ENCODE measurements around the gene KRI1. TPM values are rescaled to one million over a fixed set of nuclear protein-coding genes. Genes with fewer than 3 reads are reported as not detected.
"Not testable (repeated sequence)": the region's sequence is repeated elsewhere in the genome, so short reads cannot be mapped to it uniquely, and the experiment has no call there.

Gene KRI1
- total RNA-seq, 1 donor: 5.6 TPM

GRCh38 chr19:10533646-10534386 is 32.0 kb downstream of the KRI1 start:
- no peak for TF ChIP-seq CTCF (IDR thresholded peaks at IDR 0.05; ENCODE audit: insufficient read depth, low read depth, low read length)
- peak; percentile 92 for DNase-seq (ENCODE audit: low read depth)
- no peak overlapping the region for H3K4me3 ChIP-seq (ENCODE audit: low read depth, low read length)

GRCh38 chr19:10532457-10532856 is 33.4 kb downstream of the KRI1 start:
- no peak for TF ChIP-seq CTCF (IDR thresholded peaks at IDR 0.05; ENCODE audit: insufficient read depth, low read depth, low read length)
- no peak overlapping the region for H3K4me3 ChIP-seq (ENCODE audit: low read depth, low read length)
- no peak for DNase-seq (ENCODE audit: low read depth)

GRCh38 chr19:10526887-10527286 is 38.9 kb downstream of the KRI1 start:
- DNase-seq (ENCODE audit: low read depth); H3K4me3 ChIP-seq (ENCODE audit: low read depth, low read length): not testable (repeated sequence)

GRCh38 chr19:10525636-10526035 is 40.2 kb downstream of the KRI1 start:
- H3K4me3 ChIP-seq (ENCODE audit: low read depth, low read length): no peak overlapping the region
- no peak for TF ChIP-seq CTCF (IDR thresholded peaks at IDR 0.05; ENCODE audit: insufficient read depth, low read depth, low read length)
- DNase-seq (ENCODE audit: low read depth): no peak

- DNase-seq (ENCODE audit: low read depth): no peak
- no peak for TF ChIP-seq CTCF (IDR thresholded peaks at IDR 0.05; ENCODE audit: insufficient read depth, low read depth, low read length)
- no peak overlapping the region for H3K4me3 ChIP-seq (ENCODE audit: low read depth, low read length)
These were observed 42.6 kb downstream of the KRI1 start for GRCh38 chr19:10523135-10523636.

GRCh38 chr19:10521461-10522171 is 44.2 kb downstream of the KRI1 start:
- H3K4me3 ChIP-seq (ENCODE audit: low read depth, low read length): no peak overlapping the region
- no peak for TF ChIP-seq CTCF (IDR thresholded peaks at IDR 0.05; ENCODE audit: insufficient read depth, low read depth, low read length)
- no peak for DNase-seq (ENCODE audit: low read depth)

- no peak for DNase-seq (ENCODE audit: low read depth)
- H3K4me3 ChIP-seq (ENCODE audit: low read depth, low read length): no peak overlapping the region
- no peak for TF ChIP-seq CTCF (IDR thresholded peaks at IDR 0.05; ENCODE audit: insufficient read depth, low read depth, low read length)
These were observed 45.0 kb downstream of the KRI1 start for GRCh38 chr19:10520652-10521318.

Measured in fibroblast of villous mesenchyme (primary cell).